ENCODE measurements around the gene FREM1. TPM values are rescaled to one million over a fixed set of nuclear protein-coding genes. Genes with fewer than 3 reads are reported as not detected.

The FREM1 gene
- total RNA-seq, 2 experiments from 2014 or later = not detected

DNA sequence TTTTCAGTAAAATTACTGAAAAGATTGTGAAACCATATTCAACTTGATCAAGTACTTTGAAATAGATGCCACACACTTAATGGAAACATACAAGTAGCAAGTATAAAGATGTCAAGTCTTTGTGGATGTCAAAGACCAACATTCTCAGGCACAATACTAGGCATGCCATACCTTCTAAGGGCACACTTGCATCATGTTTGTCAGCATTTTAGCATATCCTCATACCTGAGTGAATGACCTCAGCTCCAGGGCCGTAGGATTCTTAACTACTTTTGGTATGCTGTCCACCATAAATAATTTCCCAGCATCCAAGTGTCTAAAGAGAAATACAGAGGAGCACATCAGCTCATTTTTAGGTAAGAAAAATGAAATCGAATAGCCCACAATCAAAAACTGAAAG is 86.4 kb downstream of the FREM1 start:
- Histone ChIP-seq H2AFZ (ENCODE audit: low read length) (no peak overlapping the region), H3K4me2 (ENCODE audit: low read length) (peak overlapping the region; percentile 17), H3K9me3 (ENCODE audit: low read length) (0 out of 2 replicates have a peak, but pooled peaks cover 5% of the 10 kb centered on the region), H3K27ac (ENCODE audit: low read depth, low read length, poor library complexity, severe bottlenecking) (no peak overlapping the region), H4K20me1 (ENCODE audit: insufficient read depth, low read length) (no peaks in the 10 kb centered on the region), H3K79me2 (ENCODE audit: insufficient read depth, low read depth, low read length) (no peaks in the 10 kb centered on the region), H3K36me3 (ENCODE audit: insufficient read depth, low read length) (no peaks in the 10 kb centered on the region), H3K4me1 (ENCODE audit: insufficient read depth, low read length, poor library complexity, severe bottlenecking) (peaks cover 27% of the 10 kb centered on the region), H3K4me3 (ENCODE audit: low read depth, low read length, poor library complexity, severe bottlenecking) (no peak overlapping the region), H3K9me2 (ENCODE audit: insufficient read depth, low read length) (no peaks in the 10 kb centered on the region)
- POLR2A ChIA-PET = no interaction called here
- no peak for DNase-seq (ENCODE audit: low spot score)
- TF ChIP-seq, protein P1, sequence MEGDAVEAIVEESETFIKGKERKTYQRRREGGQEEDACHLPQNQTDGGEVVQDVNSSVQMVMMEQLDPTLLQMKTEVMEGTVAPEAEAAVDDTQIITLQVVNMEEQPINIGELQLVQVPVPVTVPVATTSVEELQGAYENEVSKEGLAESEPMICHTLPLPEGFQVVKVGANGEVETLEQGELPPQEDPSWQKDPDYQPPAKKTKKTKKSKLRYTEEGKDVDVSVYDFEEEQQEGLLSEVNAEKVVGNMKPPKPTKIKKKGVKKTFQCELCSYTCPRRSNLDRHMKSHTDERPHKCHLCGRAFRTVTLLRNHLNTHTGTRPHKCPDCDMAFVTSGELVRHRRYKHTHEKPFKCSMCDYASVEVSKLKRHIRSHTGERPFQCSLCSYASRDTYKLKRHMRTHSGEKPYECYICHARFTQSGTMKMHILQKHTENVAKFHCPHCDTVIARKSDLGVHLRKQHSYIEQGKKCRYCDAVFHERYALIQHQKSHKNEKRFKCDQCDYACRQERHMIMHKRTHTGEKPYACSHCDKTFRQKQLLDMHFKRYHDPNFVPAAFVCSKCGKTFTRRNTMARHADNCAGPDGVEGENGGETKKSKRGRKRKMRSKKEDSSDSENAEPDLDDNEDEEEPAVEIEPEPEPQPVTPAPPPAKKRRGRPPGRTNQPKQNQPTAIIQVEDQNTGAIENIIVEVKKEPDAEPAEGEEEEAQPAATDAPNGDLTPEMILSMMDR (conservative IDR thresholded peaks at IDR 0.05; ENCODE audit: low read length) = no peak
- no peak for TF ChIP-seq EZH2phosphoT487 (IDR thresholded peaks at IDR 0.05; ENCODE audit: borderline replicate concordance, low read depth, low read length)
- no TSS peak for BruUV-seq (replicated peaks)
- intact Hi-C loops (cut with micrococcal nuclease; ENCODE audit: unreplicated experiment) = no loop called here
- CTCF ChIA-PET (ENCODE audit: unreplicated experiment) = no interaction called here

DNA sequence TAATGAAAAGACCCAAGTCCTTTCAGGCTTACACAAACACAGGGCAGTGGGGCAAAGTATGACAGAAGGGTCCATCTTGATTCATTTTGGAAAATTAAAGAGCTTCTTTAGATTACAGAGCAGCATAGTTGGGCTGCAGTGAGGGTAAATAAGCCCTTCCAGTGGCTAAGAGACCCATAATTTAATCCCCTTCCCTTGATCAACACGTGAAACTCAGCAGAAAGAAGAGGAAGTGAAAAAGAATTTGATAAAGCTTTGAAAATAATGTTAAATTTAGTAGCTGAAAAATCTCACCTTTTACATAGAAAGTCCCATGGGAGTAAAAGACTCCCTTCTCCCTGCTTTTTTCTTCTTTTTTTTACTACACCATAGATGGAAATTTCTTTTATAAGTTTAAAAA is 87.6 kb downstream of the FREM1 start:
- Histone ChIP-seq H3K4me1 (ENCODE audit: insufficient read depth, low read length, poor library complexity, severe bottlenecking) (peaks cover 27% of the 10 kb centered on the region), H3K9me2 (ENCODE audit: insufficient read depth, low read length) (no peaks in the 10 kb centered on the region), H3K79me2 (ENCODE audit: insufficient read depth, low read depth, low read length) (no peaks in the 10 kb centered on the region), H3K36me3 (ENCODE audit: insufficient read depth, low read length) (no peaks in the 10 kb centered on the region), H3K9me3 (ENCODE audit: low read length) (0 out of 2 replicates have a peak, but pooled peaks cover 5% of the 10 kb centered on the region), H4K20me1 (ENCODE audit: insufficient read depth, low read length) (no peaks in the 10 kb centered on the region), H3K4me2 (ENCODE audit: low read length) (peak overlapping the region; percentile 14), H2AFZ (ENCODE audit: low read length) (no peak overlapping the region), H3K27ac (ENCODE audit: low read depth, low read length, poor library complexity, severe bottlenecking) (no peak overlapping the region), H3K4me3 (ENCODE audit: low read depth, low read length, poor library complexity, severe bottlenecking) (no peak overlapping the region)
- no peak for TF ChIP-seq EZH2phosphoT487 (IDR thresholded peaks at IDR 0.05; ENCODE audit: borderline replicate concordance, low read depth, low read length)
- peak; percentile 32 for DNase-seq (ENCODE audit: low spot score)
- ChIA-PET POLR2A (interaction anchor here (0.8 kb wide), 1 partner anchor 17 kb away, joined by 3 read pairs; no protein-coding TSS in a partner anchor), CTCF (ENCODE audit: unreplicated experiment) (no interaction called here)
- no TSS peak for BruUV-seq (replicated peaks)
- intact Hi-C loops (cut with micrococcal nuclease; ENCODE audit: unreplicated experiment) = no loop called here

- CTCF ChIA-PET (ENCODE audit: unreplicated experiment) = no interaction called here
- no peaks in the 10 kb centered on the region for H3K79me2 ChIP-seq (ENCODE audit: insufficient read depth, low read depth, low read length)
- BruUV-seq (replicated peaks) = no TSS peak
- peaks cover 20% of the 10 kb centered on the region for H3K4me1 ChIP-seq (ENCODE audit: insufficient read depth, low read length, poor library complexity, severe bottlenecking)
- no peak overlapping the region for H3K4me3 ChIP-seq (ENCODE audit: low read depth, low read length, poor library complexity, severe bottlenecking)
- H3K9me3 ChIP-seq (ENCODE audit: low read length) = 0 out of 2 replicates have a peak, but pooled peaks cover 5% of the 10 kb centered on the region
- H3K36me3 ChIP-seq (ENCODE audit: insufficient read depth, low read length) = no peaks in the 10 kb centered on the region
- intact Hi-C loops (cut with micrococcal nuclease; ENCODE audit: unreplicated experiment) = no loop called here
- POLR2A ChIA-PET = no interaction called here
- no peaks in the 10 kb centered on the region for H4K20me1 ChIP-seq (ENCODE audit: insufficient read depth, low read length)
- TF ChIP-seq, protein P1 (conservative IDR thresholded peaks at IDR 0.05; ENCODE audit: low read length) = no peak
- no peak for TF ChIP-seq EZH2phosphoT487 (IDR thresholded peaks at IDR 0.05; ENCODE audit: borderline replicate concordance, low read depth, low read length)
- H2AFZ ChIP-seq (ENCODE audit: low read length) = no peak overlapping the region
- H3K9me2 ChIP-seq (ENCODE audit: insufficient read depth, low read length) = no peaks in the 10 kb centered on the region
- H3K27ac ChIP-seq (ENCODE audit: low read depth, low read length, poor library complexity, severe bottlenecking) = no peak overlapping the region
- no peak overlapping the region for H3K4me2 ChIP-seq (ENCODE audit: low read length)
- no peak for DNase-seq (ENCODE audit: low spot score)
These were observed 91.0 kb downstream of the FREM1 start for GRCh38 chr9:14819183-14819582.

All from OCI-LY7 (cell line).